HAP-1 (cell line): ENCODE results near the gene HCN3.

Experiments used
- DNase-seq, 2 experiments: peaks; one replicate each; pipeline ENCODE4 v3.0.0-alpha.2; 2016 to 2020; ENCODE audit warnings: low spot score in 2 of 2
- H3K27me3 ChIP-seq: fragments of 250-450 bp; sonication (Bioruptor Pico); 2 replicates; pipeline ENCODE4 v1.5.1; 2020; ENCODE audit warnings: low read depth, mild to moderate bottlenecking, moderate library complexity
- H3K36me3 ChIP-seq: fragments of 250-450 bp; sonication (Bioruptor Pico); replicated peaks from 2 replicates; pipeline ENCODE4 v1.5.1; 2020; ENCODE audit warnings: mild to moderate bottlenecking
- H3K4me1 ChIP-seq: fragments of 250-450 bp; sonication (Bioruptor Pico); 2 replicates; pipeline ENCODE4 v1.5.1; 2020; ENCODE audit warnings: mild to moderate bottlenecking
- H3K4me3 ChIP-seq: fragments of 250-450 bp; sonication (Bioruptor Pico); 2 replicates; pipeline ENCODE4 v1.5.1; 2020; ENCODE audit warnings: mild to moderate bottlenecking, moderate library complexity
- H3K9me3 ChIP-seq: fragments of 250-450 bp; sonication (Bioruptor Pico); 2 replicates; pipeline ENCODE4 v1.5.1; 2020; ENCODE audit warnings: mild to moderate bottlenecking, moderate library complexity
- in situ Hi-C: fragments of 300-500 bp; cut with MboI; formaldehyde crosslinking; loops from 3 replicates; pipeline ENCODE4 v1.14.3; 2020; ENCODE audit warnings: low sequenced_read_pairs, inconsistent platforms, mixed read lengths

The HCN3 gene

DNA sequence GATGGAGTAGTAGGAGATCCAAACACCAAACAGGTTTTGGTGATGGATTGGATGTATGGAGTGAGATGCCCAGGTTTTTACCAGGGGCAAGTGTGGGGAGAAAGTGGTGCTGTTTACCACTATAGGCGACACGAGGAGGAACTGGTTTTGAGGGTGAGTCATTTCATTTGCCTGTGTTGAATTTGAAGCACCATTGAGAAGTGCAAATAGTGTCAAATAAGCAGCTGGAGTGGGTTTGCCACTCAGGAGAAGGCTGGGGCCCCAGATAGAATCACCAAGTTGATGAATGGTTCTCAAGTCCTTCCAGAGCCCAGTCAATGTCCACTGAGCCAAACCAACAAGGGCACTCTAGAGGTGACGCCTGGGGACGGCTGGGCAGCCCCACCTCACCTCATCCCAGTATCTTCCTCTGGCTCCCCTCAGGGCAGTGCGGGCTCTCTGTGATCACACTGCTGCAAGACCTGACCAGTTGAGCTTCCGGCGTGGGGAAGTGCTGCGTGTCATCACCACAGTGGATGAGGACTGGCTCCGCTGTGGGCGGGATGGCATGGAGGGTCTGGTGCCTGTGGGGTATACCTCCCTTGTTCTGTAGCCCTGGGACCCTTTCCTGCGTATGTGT, 52.8 kb downstream of the HCN3 start:
- no peaks in the 10 kb centered on the region; the same call in 1 of the 2 replicates for H3K4me1 ChIP-seq
- in situ Hi-C loops = no loop called here
- H3K36me3 ChIP-seq = peaks cover 60% of the 10 kb centered on the region
- no peaks in the 10 kb centered on the region for H3K9me3 ChIP-seq
- H3K27me3 ChIP-seq = no peaks in the 10 kb centered on the region
- DNase-seq = no peak
- no peak overlapping the region for H3K4me3 ChIP-seq

DNA sequence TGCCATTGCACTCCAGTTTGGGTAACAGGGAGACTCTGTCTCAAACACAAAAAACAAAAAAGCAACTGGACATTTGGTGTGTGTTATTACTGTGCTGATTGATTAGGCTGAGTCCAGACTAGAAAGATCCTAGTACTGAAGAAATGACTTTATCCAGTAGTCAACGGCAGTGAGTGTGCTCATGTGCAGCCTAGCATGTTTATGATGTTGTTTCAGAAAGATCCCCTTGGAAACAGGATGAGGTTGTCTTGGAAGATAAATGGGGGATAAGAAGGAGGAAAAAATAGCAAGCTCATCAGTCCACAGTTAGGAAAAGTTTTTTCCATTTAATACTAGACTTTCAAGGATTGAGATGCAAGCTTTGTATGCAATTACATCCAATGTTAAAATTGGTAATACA, 57.7 kb downstream of the HCN3 start:
- in situ Hi-C loops = no loop called here
- peaks cover 64% of the 10 kb centered on the region for H3K36me3 ChIP-seq
- no peaks in the 10 kb centered on the region for H3K9me3 ChIP-seq
- H3K27me3 ChIP-seq = no peaks in the 10 kb centered on the region
- DNase-seq = no peak
- H3K4me1 ChIP-seq = no peaks in the 10 kb centered on the region
- H3K4me3 ChIP-seq = no peak overlapping the region
